ENCODE measurements around the gene SLC26A4.

DNA sequence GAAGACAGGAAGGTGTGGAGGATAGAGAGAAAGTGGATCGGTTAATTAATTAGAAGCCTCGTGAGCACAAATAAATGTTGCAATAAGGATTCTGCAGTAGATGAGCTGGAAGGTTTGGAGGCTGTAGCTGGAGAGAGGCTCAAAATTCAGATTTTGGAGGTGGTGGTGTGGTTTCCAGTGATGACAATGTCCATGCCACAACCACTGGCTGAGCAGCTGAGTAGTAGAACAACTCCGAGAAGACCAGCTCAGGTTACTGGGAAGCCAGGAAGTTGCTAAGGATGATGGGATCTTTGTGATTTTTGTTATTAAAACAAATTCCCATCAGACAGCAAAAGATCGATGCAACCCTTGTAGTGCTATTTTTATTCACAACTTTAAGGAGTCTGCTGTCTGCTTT is 7.7 kb downstream of the SLC26A4 start:
- TF ChIP-seq POLR2A (IDR thresholded peaks at IDR 0.05; ENCODE audit: low read length), result no peak
- TF ChIP-seq GATA1 (IDR thresholded peaks at IDR 0.05; ENCODE audit: low read depth, low read length), result no peak

Data from erythroblast (primary cell).